SK-N-MC (cell line): ENCODE results near the gene ZDHHC11B.

Experiments used
- DNase-seq: peaks from one replicate; pipeline ENCODE4 v3.0.0-alpha.2; 2011; ENCODE audit warnings: low read depth, low spot score
- H3K27ac ChIP-seq: fragments of 200-600 bp; sonication (generic); 2 replicates; pipeline ENCODE4 v1.5.1; 2016; ENCODE audit warnings: mixed run types
- H3K36me3 ChIP-seq: fragments of 200-600 bp; sonication (generic); 2 replicates; pipeline ENCODE4 v1.6.1; 2017; ENCODE audit warnings: antibody characterized with exemption, low read length, mixed read lengths; ENCODE audit not compliant: insufficient read depth
- H3K4me3 ChIP-seq: fragments of 200-600 bp; sonication (generic); 2 replicates; pipeline ENCODE4 v1.5.1; 2016
- H3K9ac ChIP-seq: fragments of 200-600 bp; sonication (generic); 2 replicates; pipeline ENCODE4 v1.8.0; 2017; ENCODE audit warnings: mixed run types, mixed read lengths; ENCODE audit not compliant: insufficient read length
- H3K9me3 ChIP-seq: fragments of 200-600 bp; sonication (generic); 2 replicates; pipeline ENCODE4 v1.6.1; 2017; ENCODE audit warnings: low read depth, mild to moderate bottlenecking, antibody characterized with exemption, low read length, moderate library complexity, mixed read lengths
- EZH2 ChIP-seq: fragments of 200-600 bp; sonication (generic); IDR thresholded peaks from one replicate; pipeline ENCODE4 v1.6.1; 2017; ENCODE audit warnings: antibody characterized with exemption
- FOXP2 ChIP-seq: optimal IDR thresholded peaks from 2 replicates; pipeline ENCODE3; 2011; ENCODE audit warnings: mild to moderate bottlenecking, moderate library complexity; ENCODE audit not compliant: insufficient read depth; ENCODE audit errors: extremely low read length, control extremely low read depth
- POLR2AphosphoS5 ChIP-seq: IDR thresholded peaks from 2 replicates; pipeline ENCODE4 v1.6.1; 2012; ENCODE audit warnings: mild to moderate bottlenecking, low read depth, low read length, borderline replicate concordance

ZDHHC11B gene

DNA sequence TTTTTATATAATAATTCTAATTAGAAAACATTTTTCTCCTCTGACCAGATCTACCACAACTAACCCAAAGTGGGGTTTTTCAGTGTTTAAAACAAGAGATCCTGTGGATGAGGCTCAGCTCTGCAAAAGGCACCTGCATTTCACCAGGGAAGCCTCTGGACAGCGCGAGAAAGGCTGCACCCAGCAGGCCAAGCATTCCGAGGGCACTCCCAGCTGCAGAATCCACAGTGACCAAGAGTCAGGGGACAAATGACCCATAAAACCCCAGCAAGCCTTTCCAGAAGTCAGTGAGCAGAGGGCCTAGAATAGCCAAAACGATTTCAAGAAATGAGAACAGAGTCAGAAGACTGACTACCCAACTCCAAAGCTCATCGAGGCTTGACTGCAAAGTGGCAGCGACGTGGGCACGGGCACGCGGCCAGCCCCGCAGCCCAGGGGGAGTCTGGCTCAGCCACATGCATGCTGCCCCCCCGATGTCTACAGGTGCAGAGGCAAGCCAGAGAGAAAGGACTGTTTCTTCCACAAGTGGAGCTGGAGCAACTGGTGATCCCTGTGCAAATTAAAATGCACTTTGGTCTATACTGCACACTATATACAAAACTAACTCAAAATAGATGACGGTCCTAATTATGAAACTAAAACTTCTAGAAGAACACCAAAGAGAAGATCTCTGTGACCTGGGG lies 117.6 kb downstream of the ZDHHC11B start:
- Histone ChIP-seq H3K36me3 (no peaks in the 10 kb centered on the region; the same call in 1 of the 2 replicates), H3K9ac (no peak overlapping the region), H3K9me3 (no peaks in the 10 kb centered on the region), H3K4me3 (no peak overlapping the region), H3K27ac (peak overlapping the region; percentile 30; the same call in 1 of the 2 replicates)
- TF ChIP-seq POLR2AphosphoS5, result no peak
- TF ChIP-seq FOXP2, result no peak
- TF ChIP-seq EZH2, result no peak
- DNase-seq, result no peak

DNA sequence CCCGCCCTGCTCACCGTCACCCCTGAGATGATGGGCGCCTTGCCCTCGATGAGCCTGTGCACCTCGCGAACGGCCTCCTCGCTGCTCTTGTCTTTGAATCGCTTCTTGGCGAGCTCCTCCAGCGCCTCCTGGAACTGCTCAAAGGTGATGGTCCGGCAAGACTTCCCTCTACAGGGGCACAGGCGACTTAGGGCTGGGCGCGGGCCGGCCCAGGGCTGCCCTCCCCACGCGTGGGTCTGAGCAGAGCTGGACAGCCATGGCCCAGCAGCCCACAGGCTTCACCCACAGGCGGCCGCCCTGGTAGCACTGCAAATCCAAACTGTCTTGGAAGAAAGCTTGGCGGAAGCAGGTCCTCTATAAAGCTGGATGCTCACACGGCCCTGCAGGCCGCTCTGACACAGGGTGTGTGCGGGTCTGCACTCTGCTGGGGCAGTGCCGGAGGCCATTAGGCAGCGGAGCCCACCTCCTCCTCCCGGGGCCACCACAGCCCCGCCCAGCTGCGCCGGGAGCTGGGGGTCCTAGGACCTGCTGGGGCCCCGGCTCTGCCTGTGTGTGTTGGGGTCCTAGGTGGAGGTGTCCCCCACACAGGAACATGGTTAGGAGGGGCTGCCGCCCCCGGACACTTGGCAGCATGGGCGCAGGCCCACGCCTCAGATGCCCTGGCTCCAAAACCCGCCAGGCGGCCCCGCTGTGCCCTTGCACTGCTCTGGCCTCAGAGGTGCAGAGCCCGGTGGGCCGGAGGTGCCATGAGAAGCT lies 118.4 kb downstream of the ZDHHC11B start:
- Histone ChIP-seq H3K4me3 (no peak overlapping the region), H3K27ac (no peak overlapping the region), H3K9ac (no peak overlapping the region), H3K36me3 (no peaks in the 10 kb centered on the region; the same call in 1 of the 2 replicates), H3K9me3 (no peaks in the 10 kb centered on the region)
- TF ChIP-seq EZH2 (no peak), FOXP2 (no peak), POLR2AphosphoS5 (no peak)
- no peak for DNase-seq

DNA sequence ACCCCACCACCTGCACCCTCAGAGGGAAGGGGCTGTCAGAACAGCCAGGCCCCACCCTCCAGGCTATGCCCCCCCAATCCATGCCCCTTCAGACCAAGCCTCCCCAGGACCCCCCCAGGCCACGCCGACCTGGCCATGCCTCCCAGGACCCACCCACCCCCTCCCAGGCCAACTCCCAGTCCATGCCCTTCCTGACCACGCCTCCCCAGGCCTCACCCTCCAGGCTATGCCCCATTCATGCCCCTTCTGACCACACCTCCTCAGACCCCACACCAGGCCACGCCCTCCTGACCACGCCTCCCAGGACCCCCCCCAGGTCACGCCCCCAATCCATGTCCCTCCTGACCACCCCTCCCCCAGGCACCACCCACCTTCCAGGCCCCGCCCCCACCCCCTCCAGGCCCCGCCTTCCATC lies 119.0 kb downstream of the ZDHHC11B start:
- Histone ChIP-seq H3K9me3 (no peaks in the 10 kb centered on the region), H3K36me3 (no peaks in the 10 kb centered on the region; the same call in 1 of the 2 replicates)
- no peak for DNase-seq

DNA sequence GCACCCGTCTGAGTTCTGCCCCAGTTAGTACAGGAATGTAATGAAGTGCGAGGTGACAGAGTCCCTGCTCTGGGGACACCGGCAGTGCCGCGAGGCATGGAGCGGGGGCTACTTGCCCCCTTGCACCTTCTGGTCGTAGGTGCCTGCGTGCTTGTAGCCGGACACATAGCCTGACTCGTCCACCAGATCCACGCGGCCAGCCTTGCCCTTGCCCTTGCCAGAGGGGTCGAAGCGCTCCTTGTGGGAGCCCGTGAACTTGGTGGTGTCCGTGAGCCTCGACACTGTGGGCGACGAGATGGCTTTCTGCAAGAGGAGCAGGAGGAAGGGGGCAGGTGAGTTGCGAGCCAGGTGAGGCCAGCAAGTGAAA lies 119.6 kb downstream of the ZDHHC11B start:
- Histone ChIP-seq H3K27ac (no peak overlapping the region), H3K36me3 (no peaks in the 10 kb centered on the region; the same call in 1 of the 2 replicates), H3K4me3 (no peak overlapping the region), H3K9me3 (no peaks in the 10 kb centered on the region), H3K9ac (no peak overlapping the region)
- DNase-seq, result no peak
- no peak for TF ChIP-seq EZH2

More for the DNA sequence above, 119.0 kb downstream of the ZDHHC11B start:
- Histone ChIP-seq H3K27ac (no peak overlapping the region), H3K9ac (no peak overlapping the region), H3K4me3 (no peak overlapping the region)
- TF ChIP-seq EZH2, result no peak
- TF ChIP-seq FOXP2, result no peak
- no peak for TF ChIP-seq POLR2AphosphoS5

DNA sequence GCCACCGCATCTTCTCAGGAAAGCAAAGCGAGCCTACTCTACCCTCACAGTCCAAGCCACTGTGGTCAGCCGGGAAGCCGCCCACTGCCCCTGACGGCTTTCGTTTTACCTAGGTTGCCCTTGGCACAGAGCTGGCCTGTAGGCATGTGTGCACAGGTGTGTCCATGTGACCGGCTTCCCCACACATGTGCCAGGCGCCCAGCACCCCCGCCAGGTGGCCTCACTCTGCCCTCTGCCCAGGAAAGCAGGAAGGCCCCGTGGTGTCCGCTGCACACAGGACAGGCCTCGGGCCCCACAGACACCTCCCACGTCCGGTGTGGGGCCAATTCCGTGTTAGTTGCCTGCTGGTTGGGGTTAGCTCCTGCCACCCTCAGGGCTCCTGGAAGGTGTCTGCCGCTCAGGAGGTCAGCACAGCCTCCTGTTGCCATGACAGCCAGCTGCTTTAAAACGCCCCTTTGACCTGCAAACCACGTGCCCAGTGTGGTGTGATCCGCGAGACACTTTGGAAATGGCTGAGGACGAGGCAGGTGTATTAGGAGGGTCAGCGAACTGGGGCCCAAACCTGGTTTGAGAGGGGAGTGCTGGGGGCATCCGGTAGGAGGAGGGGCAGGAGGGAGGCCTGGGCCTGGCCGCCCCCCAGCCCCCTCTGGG lies 120.1 kb downstream of the ZDHHC11B start:
- Histone ChIP-seq H3K4me3 (no peak overlapping the region), H3K9ac (no peak overlapping the region), H3K9me3 (no peaks in the 10 kb centered on the region), H3K36me3 (peaks cover 5% of the 10 kb centered on the region; the same call in 1 of the 2 replicates), H3K27ac (no peak overlapping the region)
- TF ChIP-seq EZH2 (no peak), POLR2AphosphoS5 (no peak), FOXP2 (no peak)
- DNase-seq, result no peak

DNA sequence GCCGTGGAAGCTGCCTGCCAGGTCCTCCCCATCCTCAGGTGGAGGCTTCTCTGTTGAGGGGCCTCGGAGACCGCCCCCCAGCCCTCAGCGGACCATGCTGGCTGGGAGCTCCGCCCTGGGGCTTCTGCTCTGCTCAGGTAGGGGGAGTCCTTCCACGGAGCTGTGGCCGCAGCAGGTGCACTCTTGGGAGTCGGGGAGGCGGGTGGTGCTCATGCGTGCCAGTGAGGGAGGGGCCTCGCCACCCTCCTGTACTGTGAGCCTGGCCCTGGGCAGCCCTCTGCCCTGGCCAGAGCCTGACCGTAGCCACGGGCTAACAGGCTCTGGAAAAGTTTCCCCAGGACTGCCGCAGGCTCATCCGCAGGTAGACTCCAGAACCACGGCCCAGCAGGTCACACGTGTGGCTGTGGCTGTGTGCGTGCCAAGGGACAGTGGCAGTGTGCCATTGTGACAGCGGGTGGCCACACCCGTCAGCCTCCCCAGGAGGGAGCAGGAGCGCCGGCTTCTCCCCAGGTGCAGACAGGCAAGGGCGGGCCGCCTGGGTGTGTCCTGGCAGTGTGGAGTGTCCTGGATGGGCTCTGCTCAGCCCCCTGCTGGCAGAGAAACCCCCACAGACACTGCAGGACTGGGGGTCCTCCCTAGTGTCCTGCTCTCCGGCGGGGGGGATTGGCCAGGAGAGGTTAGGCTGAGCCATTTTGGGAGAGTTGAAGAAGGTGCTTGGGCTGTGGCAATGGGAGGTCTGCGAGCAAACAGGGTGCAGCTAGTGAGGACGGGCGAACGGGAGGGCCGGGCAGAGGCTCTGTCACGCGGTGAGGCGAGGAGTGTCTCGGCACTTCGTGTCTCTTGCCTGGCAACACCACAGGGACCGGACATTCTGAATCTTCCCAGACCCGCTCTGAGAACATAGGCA lies 120.8 kb downstream of the ZDHHC11B start:
- no peak for DNase-seq
- Histone ChIP-seq H3K9ac (no peak overlapping the region), H3K27ac (no peak overlapping the region), H3K4me3 (no peak overlapping the region), H3K9me3 (no peaks in the 10 kb centered on the region), H3K36me3 (peaks cover 10% of the 10 kb centered on the region)
- TF ChIP-seq POLR2AphosphoS5, result no peak

DNA sequence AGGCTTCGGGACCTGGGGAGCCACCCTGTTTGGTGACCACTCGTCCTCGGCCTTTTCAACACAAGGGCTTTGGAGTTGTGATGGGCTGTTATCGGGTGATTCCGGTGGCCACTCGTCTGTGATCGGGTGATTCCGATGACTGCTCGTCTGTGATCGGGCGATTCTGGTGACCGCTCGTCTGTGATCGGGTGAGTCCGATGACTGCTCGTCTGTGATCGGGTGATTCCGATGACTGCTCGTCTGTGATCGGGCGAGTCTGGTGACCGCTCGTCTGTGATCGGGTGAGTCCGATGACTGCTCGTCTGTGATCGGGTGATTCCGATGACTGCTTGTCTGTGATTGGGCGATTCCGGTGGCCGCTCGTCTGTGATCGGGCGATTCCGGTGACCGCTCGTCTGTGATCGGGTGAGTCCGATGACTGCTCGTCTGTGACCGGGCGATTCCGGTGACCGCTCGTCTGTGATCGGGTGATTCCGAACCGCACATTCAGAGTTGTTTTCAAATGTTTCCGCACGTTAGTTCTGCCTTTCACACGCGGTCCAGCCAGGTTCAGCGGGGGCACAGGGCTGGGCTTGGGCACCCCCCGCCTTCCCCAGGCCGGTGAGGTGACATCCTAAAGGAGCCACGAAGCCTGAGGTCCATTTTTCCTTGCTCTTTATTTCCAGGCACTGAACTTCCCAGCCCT lies 121.6 kb downstream of the ZDHHC11B start:
- H3K9me3 ChIP-seq, result no peaks in the 10 kb centered on the region
- no peak overlapping the region for H3K27ac ChIP-seq
- no peak overlapping the region for H3K4me3 ChIP-seq
- peaks cover 14% of the 10 kb centered on the region for H3K36me3 ChIP-seq
- no peak overlapping the region for H3K9ac ChIP-seq
- no peak for TF ChIP-seq POLR2AphosphoS5
- no peak for TF ChIP-seq EZH2
- TF ChIP-seq FOXP2, result no peak
- DNase-seq, result no peak
